ENCODE measurements around the gene CCDC15.

Gene CCDC15

DNA sequence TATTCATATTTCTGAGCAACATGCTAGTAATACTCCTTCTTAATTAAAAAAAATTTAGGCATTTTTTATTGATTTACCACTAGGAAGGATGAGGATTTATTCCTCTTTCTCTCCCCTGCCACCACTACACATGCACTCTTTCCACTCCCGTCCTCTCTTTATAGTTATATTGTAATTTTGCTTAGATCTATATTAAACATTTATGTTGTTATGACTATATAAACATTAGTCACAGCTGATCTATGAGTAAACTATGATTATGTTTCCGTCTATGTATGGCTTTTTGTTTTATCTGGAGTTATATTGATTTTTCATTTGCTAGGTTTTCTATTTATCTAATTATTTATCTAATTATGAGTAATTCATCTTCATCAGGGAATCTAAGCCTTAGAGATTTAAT lies 17.8 kb downstream of the CCDC15 start:
- no peak for ATAC-seq
- TF ChIP-seq, protein P1, sequence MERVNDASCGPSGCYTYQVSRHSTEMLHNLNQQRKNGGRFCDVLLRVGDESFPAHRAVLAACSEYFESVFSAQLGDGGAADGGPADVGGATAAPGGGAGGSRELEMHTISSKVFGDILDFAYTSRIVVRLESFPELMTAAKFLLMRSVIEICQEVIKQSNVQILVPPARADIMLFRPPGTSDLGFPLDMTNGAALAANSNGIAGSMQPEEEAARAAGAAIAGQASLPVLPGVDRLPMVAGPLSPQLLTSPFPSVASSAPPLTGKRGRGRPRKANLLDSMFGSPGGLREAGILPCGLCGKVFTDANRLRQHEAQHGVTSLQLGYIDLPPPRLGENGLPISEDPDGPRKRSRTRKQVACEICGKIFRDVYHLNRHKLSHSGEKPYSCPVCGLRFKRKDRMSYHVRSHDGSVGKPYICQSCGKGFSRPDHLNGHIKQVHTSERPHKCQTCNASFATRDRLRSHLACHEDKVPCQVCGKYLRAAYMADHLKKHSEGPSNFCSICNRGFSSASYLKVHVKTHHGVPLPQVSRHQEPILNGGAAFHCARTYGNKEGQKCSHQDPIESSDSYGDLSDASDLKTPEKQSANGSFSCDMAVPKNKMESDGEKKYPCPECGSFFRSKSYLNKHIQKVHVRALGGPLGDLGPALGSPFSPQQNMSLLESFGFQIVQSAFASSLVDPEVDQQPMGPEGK (CRISPR knock-in tag; IDR thresholded peaks at IDR 0.05; ENCODE audit: borderline replicate concordance), result no peak
- TF ChIP-seq ZC3H10 (CRISPR knock-in tag; IDR thresholded peaks at IDR 0.05), result no peak
- no peak for TF ChIP-seq ARNTL (CRISPR knock-in tag; IDR thresholded peaks at IDR 0.05; ENCODE audit: borderline replicate concordance, low read depth)
- TF ChIP-seq TCF4 (CRISPR knock-in tag; IDR thresholded peaks at IDR 0.05; ENCODE audit: borderline replicate concordance), result no peak
- TF ChIP-seq ZNF70 (CRISPR knock-in tag; IDR thresholded peaks at IDR 0.05), result no peak
- TF ChIP-seq CSDC2 (CRISPR knock-in tag; IDR thresholded peaks at IDR 0.05), result no peak
- TF ChIP-seq CSRNP3 (CRISPR knock-in tag; IDR thresholded peaks at IDR 0.05), result no peak
- no peak for TF ChIP-seq TSHZ2 (CRISPR knock-in tag; IDR thresholded peaks at IDR 0.05)
- TF ChIP-seq RARB (CRISPR knock-in tag; IDR thresholded peaks at IDR 0.05), result no peak
- TF ChIP-seq CREB5 (CRISPR knock-in tag; IDR thresholded peaks at IDR 0.05; ENCODE audit: low read depth), result no peak
- no peak for TF ChIP-seq ZNF565 (CRISPR knock-in tag; conservative IDR thresholded peaks at IDR 0.05; ENCODE audit: low read depth)
- no peak for TF ChIP-seq ZFP30 (CRISPR knock-in tag; IDR thresholded peaks at IDR 0.05)
- TF ChIP-seq ZNF8 (CRISPR knock-in tag; IDR thresholded peaks at IDR 0.05), result no peak

- TF ChIP-seq TOX (CRISPR knock-in tag; IDR thresholded peaks at IDR 0.05; ENCODE audit: borderline replicate concordance) (no peak), ZFP30 (CRISPR knock-in tag; IDR thresholded peaks at IDR 0.05) (no peak), ISL1 (CRISPR knock-in tag; IDR thresholded peaks at IDR 0.05) (no peak), PPARA (CRISPR knock-in tag; IDR thresholded peaks at IDR 0.05; ENCODE audit: borderline replicate concordance) (no peak), TSHZ2 (CRISPR knock-in tag; IDR thresholded peaks at IDR 0.05) (no peak), CSDC2 (CRISPR knock-in tag; IDR thresholded peaks at IDR 0.05) (no peak), CREB5 (CRISPR knock-in tag; IDR thresholded peaks at IDR 0.05; ENCODE audit: low read depth) (no peak), RARB (CRISPR knock-in tag; IDR thresholded peaks at IDR 0.05) (no peak), BACH2 (CRISPR knock-in tag; IDR thresholded peaks at IDR 0.05; ENCODE audit: borderline replicate concordance) (no peak), ARNTL (CRISPR knock-in tag; IDR thresholded peaks at IDR 0.05; ENCODE audit: borderline replicate concordance, low read depth) (no peak), TCF4 (CRISPR knock-in tag; IDR thresholded peaks at IDR 0.05; ENCODE audit: borderline replicate concordance) (no peak), POU6F1 (CRISPR knock-in tag; IDR thresholded peaks at IDR 0.05; ENCODE audit: borderline replicate concordance, low read depth) (no peak), ZNF8 (CRISPR knock-in tag; IDR thresholded peaks at IDR 0.05) (no peak), CSRNP3 (CRISPR knock-in tag; IDR thresholded peaks at IDR 0.05) (no peak), ZNF565 (CRISPR knock-in tag; conservative IDR thresholded peaks at IDR 0.05; ENCODE audit: low read depth) (no peak), ZNF70 (CRISPR knock-in tag; IDR thresholded peaks at IDR 0.05) (no peak), ZFP3 (CRISPR knock-in tag; IDR thresholded peaks at IDR 0.05) (no peak), GLIS3 (CRISPR knock-in tag; IDR thresholded peaks at IDR 0.05) (no peak), SNAI2 (CRISPR knock-in tag; IDR thresholded peaks at IDR 0.05) (no peak)
- TF ChIP-seq, protein P1 (CRISPR knock-in tag; IDR thresholded peaks at IDR 0.05; ENCODE audit: borderline replicate concordance), result no peak
- ATAC-seq, result no peak
These were observed 22.5 kb downstream of the CCDC15 start for GRCh38 chr11:124976531-124976930.

Data from SK-N-SH treated with all-trans-retinoic acid at 6 μM for 48 hours (cell line).